HEK293 (cell line): ENCODE data around the gene RASSF3.

ENCODE experiments used
- CTCF ChIA-PET: fragments of 350-600 bp; formaldehyde crosslinking; extraction: SDS; loops from one replicate; lab custom pipeline; 2021; ENCODE audit warnings: antibody characterized with exemption; lab: Yijun Ruan, JAX
- POLR2A ChIA-PET: fragments of 300-600 bp; formaldehyde crosslinking; extraction: SDS; loops from one replicate; lab custom pipeline; 2020; ENCODE audit warnings: antibody characterized with exemption, inconsistent platforms; lab: Yijun Ruan, JAX
- H3K27ac ChIP-seq: fragments of 200-500 bp; sonication (Bioruptor generic); 2 replicates; pipeline ENCODE4 v1.5.1; 2014; ENCODE audit warnings: low read depth, low read length, control low read depth, inconsistent platforms; ENCODE audit errors: extremely low read depth
- H3K36me3 ChIP-seq, 2 experiments: fragments of 200-500 bp in 1 of 2; sonication (Bioruptor generic) in 1 of 2; 1 replicate in 1 of 2; 2 replicates in 1 of 2; pipeline ENCODE4 v1.5.1; 2014 to 2017; ENCODE audit warnings: inconsistent platforms in 2 of 2, low read length in 2 of 2; ENCODE audit not compliant: control insufficient read depth in 2 of 2, insufficient read depth in 1 of 2
- H3K4me1 ChIP-seq: fragments of 200-500 bp; sonication (Bioruptor generic); 2 replicates; pipeline ENCODE4 v1.5.1; 2014; ENCODE audit warnings: mild to moderate bottlenecking, low read length, inconsistent platforms; ENCODE audit not compliant: control insufficient read depth, insufficient read depth
- H3K4me3 ChIP-seq: 2 replicates; pipeline ENCODE4 v1.5.1; 2011; ENCODE audit warnings: low read depth, mild to moderate bottlenecking, control low read depth, low read length, moderate library complexity
- H3K9me3 ChIP-seq: fragments of 200-500 bp; sonication (Bioruptor generic); 2 replicates; pipeline ENCODE4 v1.5.1; 2014; ENCODE audit warnings: low read depth, low read length, inconsistent platforms; ENCODE audit not compliant: control insufficient read depth, insufficient read depth
- GFI1B ChIP-seq: fragments of 450-650 bp; formaldehyde crosslinking; IDR thresholded peaks from 2 replicates; pipeline ENCODE4 v1.5.1; 2016; ENCODE audit warnings: missing biosample characterization, missing genetic modification characterization
- ZBTB17 ChIP-seq: fragments of 450-650 bp; formaldehyde crosslinking; IDR thresholded peaks from 2 replicates; pipeline ENCODE4 v1.5.1; 2016; ENCODE audit warnings: missing biosample characterization, missing genetic modification characterization
- ZFP69B ChIP-seq: fragments of 450-650 bp; formaldehyde crosslinking; IDR thresholded peaks from 2 replicates; pipeline ENCODE4 v1.5.1; 2016; ENCODE audit warnings: missing biosample characterization, missing genetic modification characterization
- ZNF121 ChIP-seq: fragments of 450-650 bp; formaldehyde crosslinking; IDR thresholded peaks from 2 replicates; pipeline ENCODE4 v1.5.1; 2016; ENCODE audit warnings: missing biosample characterization, missing genetic modification characterization
- ZNF175 ChIP-seq: fragments of 450-650 bp; formaldehyde crosslinking; IDR thresholded peaks from 2 replicates; pipeline ENCODE4 v1.5.1; 2016; ENCODE audit warnings: missing biosample characterization, missing genetic modification characterization
- ZNF2 ChIP-seq: fragments of 450-650 bp; formaldehyde crosslinking; IDR thresholded peaks from 2 replicates; pipeline ENCODE4 v1.5.1; 2016; ENCODE audit warnings: missing biosample characterization, missing genetic modification characterization
- ZNF214 ChIP-seq: fragments of 450-650 bp; formaldehyde crosslinking; IDR thresholded peaks from 2 replicates; pipeline ENCODE4 v1.5.1; 2017; ENCODE audit warnings: missing biosample characterization, mild to moderate bottlenecking, missing genetic modification characterization, borderline replicate concordance
- ZNF274 ChIP-seq, 2 experiments: fragments of 200-500 bp in 1 of 2; fragments of 450-650 bp in 1 of 2; sonication (Bioruptor generic) in 1 of 2; formaldehyde crosslinking in 1 of 2; IDR thresholded peaks; 2 replicates each; pipeline versions ENCODE4 v1.5.1 to v1.6.1; 2014 to 2016; ENCODE audit warnings: borderline replicate concordance in 1 of 2, inconsistent platforms in 1 of 2, low read length in 1 of 2, missing biosample characterization in 1 of 2, missing genetic modification characterization in 1 of 2
- ZNF354C ChIP-seq: fragments of 450-650 bp; formaldehyde crosslinking; IDR thresholded peaks from 2 replicates; pipeline ENCODE4 v1.5.1; 2016; ENCODE audit warnings: missing biosample characterization, missing genetic modification characterization, low read depth, borderline replicate concordance
- ZNF426 ChIP-seq: fragments of 450-650 bp; formaldehyde crosslinking; IDR thresholded peaks from 2 replicates; pipeline ENCODE4 v1.5.1; 2017; ENCODE audit warnings: missing biosample characterization, missing genetic modification characterization, mild to moderate bottlenecking, inconsistent platforms, moderate library complexity
- ZNF510 ChIP-seq: fragments of 450-650 bp; formaldehyde crosslinking; IDR thresholded peaks from 2 replicates; pipeline ENCODE4 v1.5.1; 2018; ENCODE audit warnings: mild to moderate bottlenecking, missing genetic modification characterization, missing biosample characterization; ENCODE audit not compliant: insufficient replicate concordance
- ZNF514 ChIP-seq: fragments of 450-650 bp; formaldehyde crosslinking; IDR thresholded peaks from 2 replicates; pipeline ENCODE4 v1.5.1; 2016; ENCODE audit warnings: missing biosample characterization, missing genetic modification characterization
- ZNF529 ChIP-seq: fragments of 450-650 bp; formaldehyde crosslinking; IDR thresholded peaks from 2 replicates; pipeline ENCODE4 v1.5.1; 2017; ENCODE audit warnings: missing genetic modification characterization, missing biosample characterization; ENCODE audit not compliant: insufficient replicate concordance
- ZNF549 ChIP-seq: fragments of 450-650 bp; IDR thresholded peaks from 2 replicates; pipeline ENCODE4 v1.5.1; 2018; ENCODE audit warnings: missing biosample characterization, missing genetic modification characterization, mild to moderate bottlenecking, inconsistent platforms, moderate library complexity
- ZNF623 ChIP-seq: fragments of 450-650 bp; formaldehyde crosslinking; IDR thresholded peaks from 2 replicates; pipeline ENCODE4 v1.5.1; 2016; ENCODE audit warnings: missing biosample characterization, missing genetic modification characterization
- ZNF701 ChIP-seq: fragments of 450-650 bp; formaldehyde crosslinking; IDR thresholded peaks from 2 replicates; pipeline ENCODE4 v1.5.1; 2016; ENCODE audit warnings: missing biosample characterization, missing genetic modification characterization
- ZNF837 ChIP-seq: fragments of 450-650 bp; formaldehyde crosslinking; IDR thresholded peaks from 2 replicates; pipeline ENCODE4 v1.5.1; 2016; ENCODE audit warnings: missing biosample characterization, missing genetic modification characterization
- ZNF843 ChIP-seq: fragments of 450-650 bp; formaldehyde crosslinking; IDR thresholded peaks from 2 replicates; pipeline ENCODE4 v1.5.1; 2016; ENCODE audit warnings: missing biosample characterization, missing genetic modification characterization
- TF ChIP-seq, protein P1 (sequence below): fragments of 450-650 bp; formaldehyde crosslinking; IDR thresholded peaks from 2 replicates; pipeline ENCODE4 v1.5.1; 2016; ENCODE audit warnings: missing biosample characterization, missing genetic modification characterization
- TF ChIP-seq, protein P2 (sequence below): fragments of 450-650 bp; formaldehyde crosslinking; IDR thresholded peaks from 2 replicates; pipeline ENCODE4 v1.5.1; 2016; ENCODE audit warnings: missing biosample characterization, missing genetic modification characterization
- TF ChIP-seq, protein P3 (sequence below): fragments of 450-650 bp; formaldehyde crosslinking; IDR thresholded peaks from 2 replicates; pipeline ENCODE4 v1.5.1; 2016; ENCODE audit warnings: missing biosample characterization, missing genetic modification characterization

RASSF3 gene

DNA sequence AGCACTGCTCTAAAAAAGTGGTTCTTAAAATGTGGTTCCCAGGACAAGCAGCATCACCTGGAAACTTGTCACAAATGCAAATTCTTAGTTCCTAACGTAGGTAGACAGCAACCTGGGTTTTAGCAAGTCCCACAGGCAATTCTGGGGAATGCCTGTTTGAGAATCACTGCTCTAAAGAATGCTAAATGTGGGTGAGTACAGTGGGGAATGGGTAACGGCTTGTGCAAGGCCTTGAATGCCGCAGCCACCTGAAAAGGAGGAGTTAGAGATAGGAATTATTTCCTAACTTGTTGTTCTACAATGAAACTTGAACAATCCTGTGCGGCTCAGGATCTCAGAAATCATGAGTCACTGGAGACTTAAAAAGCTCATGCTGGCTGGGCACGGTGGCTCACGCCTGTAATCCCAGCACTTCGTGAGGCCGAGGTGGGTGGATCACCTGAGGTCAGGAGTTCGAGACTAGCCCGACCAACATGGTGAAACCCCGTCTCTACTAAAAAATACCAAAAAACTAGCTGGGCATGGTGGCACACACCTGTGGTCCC lies 114.0 kb downstream of the RASSF3 start (continued):
- TF ChIP-seq, protein P1, sequence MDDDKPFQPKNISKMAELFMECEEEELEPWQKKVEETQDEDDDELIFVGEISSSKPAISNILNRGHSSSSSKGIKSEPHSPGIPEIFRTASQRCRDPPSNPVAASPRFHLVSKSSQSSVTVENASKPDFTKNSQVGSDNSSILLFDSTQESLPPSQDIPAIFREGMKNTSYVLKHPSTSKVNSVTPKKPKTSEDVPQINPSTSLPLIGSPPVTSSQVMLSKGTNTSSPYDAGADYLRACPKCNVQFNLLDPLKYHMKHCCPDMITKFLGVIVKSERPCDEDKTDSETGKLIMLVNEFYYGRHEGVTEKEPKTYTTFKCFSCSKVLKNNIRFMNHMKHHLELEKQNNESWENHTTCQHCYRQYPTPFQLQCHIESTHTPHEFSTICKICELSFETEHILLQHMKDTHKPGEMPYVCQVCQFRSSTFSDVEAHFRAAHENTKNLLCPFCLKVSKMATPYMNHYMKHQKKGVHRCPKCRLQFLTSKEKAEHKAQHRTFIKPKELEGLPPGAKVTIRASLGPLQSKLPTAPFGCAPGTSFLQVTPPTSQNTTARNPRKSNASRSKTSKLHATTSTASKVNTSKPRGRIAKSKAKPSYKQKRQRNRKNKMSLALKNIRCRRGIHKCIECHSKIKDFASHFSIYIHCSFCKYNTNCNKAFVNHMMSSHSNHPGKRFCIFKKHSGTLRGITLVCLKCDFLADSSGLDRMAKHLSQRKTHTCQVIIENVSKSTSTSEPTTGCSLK (tag by site-specific recombination), result no peak
- TF ChIP-seq ZNF121, result no peak
- TF ChIP-seq ZNF837 (tag by site-specific recombination), result no peak
- no peak for TF ChIP-seq ZNF354C (tag by site-specific recombination)
- TF ChIP-seq, protein P2, sequence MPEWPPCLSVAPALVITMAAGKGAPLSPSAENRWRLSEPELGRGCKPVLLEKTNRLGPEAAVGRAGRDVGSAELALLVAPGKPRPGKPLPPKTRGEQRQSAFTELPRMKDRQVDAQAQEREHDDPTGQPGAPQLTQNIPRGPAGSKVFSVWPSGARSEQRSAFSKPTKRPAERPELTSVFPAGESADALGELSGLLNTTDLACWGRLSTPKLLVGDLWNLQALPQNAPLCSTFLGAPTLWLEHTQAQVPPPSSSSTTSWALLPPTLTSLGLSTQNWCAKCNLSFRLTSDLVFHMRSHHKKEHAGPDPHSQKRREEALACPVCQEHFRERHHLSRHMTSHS (tag by site-specific recombination), result no peak
- TF ChIP-seq, protein P3, sequence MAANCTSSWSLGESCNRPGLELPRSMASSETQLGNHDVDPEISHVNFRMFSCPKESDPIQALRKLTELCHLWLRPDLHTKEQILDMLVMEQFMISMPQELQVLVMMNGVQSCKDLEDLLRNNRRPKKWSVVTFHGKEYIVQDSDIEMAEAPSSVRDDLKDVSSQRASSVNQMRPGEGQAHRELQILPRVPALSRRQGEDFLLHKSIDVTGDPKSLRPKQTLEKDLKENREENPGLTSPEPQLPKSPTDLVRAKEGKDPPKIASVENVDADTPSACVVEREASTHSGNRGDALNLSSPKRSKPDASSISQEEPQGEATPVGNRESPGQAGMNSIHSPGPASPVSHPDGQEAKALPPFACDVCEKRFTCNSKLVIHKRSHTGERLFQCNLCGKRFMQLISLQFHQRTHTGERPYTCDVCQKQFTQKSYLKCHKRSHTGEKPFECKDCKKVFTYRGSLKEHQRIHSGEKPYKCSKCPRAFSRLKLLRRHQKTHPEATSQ (tag by site-specific recombination), result no peak
- no peak for TF ChIP-seq ZNF623
- no peak for TF ChIP-seq GFI1B (tag by site-specific recombination)
- TF ChIP-seq ZNF701 (tag by site-specific recombination), result no peak

DNA sequence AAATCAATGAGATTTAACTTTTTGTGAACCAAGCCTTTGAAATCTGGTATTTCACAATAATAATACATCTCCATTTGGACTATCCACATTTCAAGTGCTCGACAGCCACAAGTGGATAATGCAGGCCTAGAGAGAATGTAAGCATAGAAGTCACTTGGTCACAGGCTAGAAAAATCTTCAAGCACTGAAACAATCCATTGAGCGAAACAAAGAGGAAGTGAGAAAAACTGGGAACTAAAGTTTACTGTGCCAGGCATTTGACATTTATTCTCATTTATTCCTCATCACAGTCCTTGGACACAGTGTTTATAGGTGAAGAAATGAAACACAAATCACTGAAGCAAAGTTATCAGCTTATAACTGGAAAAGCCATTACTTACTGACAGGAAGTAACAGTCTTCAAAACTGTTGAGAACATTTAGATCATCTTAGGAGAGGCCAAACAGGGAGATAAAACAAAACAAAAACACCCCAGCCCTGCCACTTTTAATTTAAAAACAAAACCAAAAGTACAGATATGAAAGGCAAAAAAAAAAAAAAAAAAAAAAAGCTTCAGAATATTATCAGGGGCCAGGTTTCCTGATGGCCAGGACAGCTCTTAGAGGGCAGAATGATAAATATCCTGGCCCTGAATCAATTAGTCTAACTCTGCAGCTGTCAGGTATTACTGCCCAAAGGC lies 119.8 kb downstream of the RASSF3 start:
- TF ChIP-seq ZNF529, result no peak
- TF ChIP-seq ZFP69B (tag by site-specific recombination), result no peak
- no peak for TF ChIP-seq ZNF175 (tag by site-specific recombination)
- TF ChIP-seq ZNF843 (tag by site-specific recombination), result no peak
- TF ChIP-seq ZBTB17 (tag by site-specific recombination), result no peak
- TF ChIP-seq ZNF274 (IDR thresholded peaks at IDR 0.05; ENCODE audit: low read length), result no peak
- no peak for TF ChIP-seq ZNF274 (tag by site-specific recombination; IDR thresholded peaks at IDR 0.05; ENCODE audit: borderline replicate concordance)
- TF ChIP-seq ZNF701 (tag by site-specific recombination), result no peak
- TF ChIP-seq ZNF510 (tag by site-specific recombination), result no peak
- TF ChIP-seq ZNF549 (tag by site-specific recombination), result no peak
- TF ChIP-seq ZNF426 (tag by site-specific recombination), result no peak
- TF ChIP-seq ZNF214 (tag by site-specific recombination), result no peak
- TF ChIP-seq ZNF2 (tag by site-specific recombination), result no peak
- TF ChIP-seq ZNF514, result no peak
- peaks cover 4 to 23% of the 10 kb centered on the region in 2 experiments for H3K36me3 ChIP-seq
- ChIA-PET POLR2A (interaction anchor here (0.6 kb wide), 1 partner anchor 1109 kb away, joined by 3 read pairs; no protein-coding TSS in a partner anchor), CTCF (interaction anchor here (0.8 kb wide), 1 partner anchor 71 kb away, joined by 4 read pairs; no protein-coding TSS in a partner anchor)
- H3K4me3 ChIP-seq, result no peak overlapping the region
- no peaks in the 10 kb centered on the region for H3K9me3 ChIP-seq
- H3K4me1 ChIP-seq, result no peaks in the 10 kb centered on the region
- no peak overlapping the region for H3K27ac ChIP-seq
